K562 (cell line): ENCODE data around the gene SART1. TPM values are rescaled to one million over a fixed set of nuclear protein-coding genes. Genes with fewer than 3 reads are reported as not detected.

ENCODE experiments used
- CREB3L1 ChIP-seq: fragments of 450-650 bp; IDR thresholded peaks from 2 replicates; pipeline ENCODE4 v1.6.1; 2014; ENCODE audit warnings: low read depth, mild to moderate bottlenecking, moderate library complexity, borderline replicate concordance
- CTCFL ChIP-seq: IDR thresholded peaks from 2 replicates; pipeline ENCODE4 v1.6.1; 2011; ENCODE audit warnings: borderline replicate concordance, low read depth, mild to moderate bottlenecking, moderate library complexity, low read length; ENCODE audit not compliant: insufficient read depth, poor library complexity, severe bottlenecking
- DPF2 ChIP-seq: fragments of 450-650 bp; IDR thresholded peaks from 2 replicates; pipeline ENCODE4 v1.6.1; 2016
- E2F4 ChIP-seq: sonication (generic); formaldehyde crosslinking; IDR thresholded peaks from 2 replicates; pipeline ENCODE4 v1.8.0; 2022; ENCODE audit warnings: mild to moderate bottlenecking, low read depth, missing genetic modification reagents
- FOXA3 ChIP-seq, 2 experiments: fragments of 450-650 bp in 1 of 2; sonication (generic) in 1 of 2; formaldehyde crosslinking; IDR thresholded peaks in 1 of 2; conservative IDR thresholded peaks in 1 of 2; 2 replicates each; pipeline versions ENCODE4 v1.4.0 to v1.8.0; 2020 to 2022; ENCODE audit warnings: mild to moderate bottlenecking in 2 of 2, missing genetic modification reagents in 1 of 2
- FOXJ3 ChIP-seq: sonication (generic); formaldehyde crosslinking; IDR thresholded peaks from 2 replicates; pipeline ENCODE4 v1.4.0; 2020; ENCODE audit warnings: mild to moderate bottlenecking, missing genetic modification reagents
- GATAD2A ChIP-seq: fragments of 450-650 bp; IDR thresholded peaks from 2 replicates; pipeline ENCODE4 v1.6.1; 2017
- HDAC3 ChIP-seq: fragments of 450-650 bp; IDR thresholded peaks from 2 replicates; pipeline ENCODE4 v1.6.1; 2018; ENCODE audit warnings: borderline replicate concordance, mild to moderate bottlenecking, moderate library complexity; ENCODE audit not compliant: partially characterized antibody
- JUN ChIP-seq, 2 experiments: sonication (generic) in 1 of 2; formaldehyde crosslinking in 1 of 2; IDR thresholded peaks; 2 replicates each; pipeline versions ENCODE4 v1.6.1 to v1.8.0; 2012 to 2022; ENCODE audit warnings: borderline replicate concordance in 2 of 2, mild to moderate bottlenecking in 2 of 2, improper control_type of control experiment in 1 of 2, low read depth in 1 of 2, low read length in 1 of 2, missing genetic modification reagents in 1 of 2
- NR0B1 ChIP-seq: fragments of 450-650 bp; IDR thresholded peaks from one replicate; pipeline ENCODE4 v1.6.1; 2018; ENCODE audit warnings: mild to moderate bottlenecking, moderate library complexity; ENCODE audit not compliant: partially characterized antibody
- POLR2G ChIP-seq: fragments of 200-400 bp; formaldehyde crosslinking; IDR thresholded peaks from 2 replicates; pipeline ENCODE4 v1.6.1; 2017; ENCODE audit warnings: low read depth, mild to moderate bottlenecking, antibody characterized with exemption, low read length, moderate library complexity
- SMAD2 ChIP-seq: fragments of 150-350 bp; IDR thresholded peaks from 2 replicates; pipeline ENCODE4 v1.6.1; 2014; ENCODE audit warnings: low read depth, mild to moderate bottlenecking, low read length
- TCF7L2 ChIP-seq: fragments of 150-350 bp; IDR thresholded peaks from 2 replicates; pipeline ENCODE4 v1.6.1; 2016; ENCODE audit warnings: low read depth, mild to moderate bottlenecking, low read length, moderate library complexity
- ZBTB9 ChIP-seq: fragments of 450-650 bp; formaldehyde crosslinking; IDR thresholded peaks from 2 replicates; pipeline ENCODE4 v1.4.0; 2020; ENCODE audit warnings: mild to moderate bottlenecking, moderate library complexity
- ZC3H8 ChIP-seq: fragments of 450-650 bp; IDR thresholded peaks from 2 replicates; pipeline ENCODE4 v1.6.1; 2017
- ZNF140 ChIP-seq: fragments of 250-450 bp; sonication (Bioruptor Pico); IDR thresholded peaks from 2 replicates; pipeline ENCODE4 v1.8.0; 2021; ENCODE audit warnings: moderate library complexity, mild to moderate bottlenecking, inconsistent platforms
- ZNF212 ChIP-seq: fragments of 450-650 bp; formaldehyde crosslinking; IDR thresholded peaks from 2 replicates; pipeline ENCODE4 v1.4.0; 2020; ENCODE audit warnings: mild to moderate bottlenecking
- ZNF253 ChIP-seq: fragments of 250-450 bp; sonication (Bioruptor Pico); conservative IDR thresholded peaks from 2 replicates; pipeline ENCODE4 v1.6.1; 2021; ENCODE audit warnings: mild to moderate bottlenecking
- polyA plus RNA-seq, 8 experiments: library from polyadenylated mRNA; depleted of rRNA in 4 of 8; stranded (reverse) in 5 of 8; unstranded in 3 of 8; fragments of >200 nt; fragmentation: Nextera tagmentation in 2 of 8; fragmentation: Illumina TruSeq in 1 of 8; extraction: Ambion mirVana in 2 of 8; extraction: Trizol in 1 of 8; gene quantifications; 2 replicates each; pipeline versions ENCODE4 v1.2.1 to v1.2.3, GENCODE V29; 2011 to 2014; ENCODE audit warnings: inconsistent platforms in 1 of 8, missing spikeins in 1 of 8
- total RNA-seq, 7 experiments: library from RNA; depleted of rRNA in 6 of 7; stranded (reverse); fragments of >200 nt in 6 of 7; fragmentation: Illumina TruSeq in 2 of 7; extraction: Trizol in 2 of 7; gene quantifications; 2 replicates each; pipeline versions ENCODE4 v1.2.1 to v1.2.3, GENCODE V29; 2011 to 2021; ENCODE audit warnings: low replicate concordance in 1 of 7

SART1 gene
- total and polyA plus RNA-seq, 9 of the 15 experiments (the other 6 are each of a cell fraction or from before 2014, with no cell fraction given), result 4.8 to 84.1 (median 31.7) TPM

GRCh38 chr11:65918211-65919140 lies 43.1 kb upstream of the SART1 start, which contains the start of gene C11orf68 (continued):
- no peak for TF ChIP-seq CREB3L1
- TF ChIP-seq FOXA3 (CRISPR knock-in tag; conservative IDR thresholded peaks at IDR 0.05 in 1 of 2, IDR thresholded peaks at IDR 0.05 in 1 of 2), result no peak; a peak in 1 of 4 replicates
- no peak for TF ChIP-seq NR0B1
- TF ChIP-seq ZBTB9, result no peak
- peak; percentile 96 for TF ChIP-seq POLR2G
- no peak for TF ChIP-seq ZC3H8
- TF ChIP-seq JUN (IDR thresholded peaks at IDR 0.05; ENCODE audit: borderline replicate concordance, low read depth, low read length), result no peak
- TF ChIP-seq JUN (CRISPR knock-in tag; IDR thresholded peaks at IDR 0.05; ENCODE audit: borderline replicate concordance), result no peak
- TF ChIP-seq ZNF253 (CRISPR knock-in tag), result no peak
- TF ChIP-seq CTCFL, result no peak
- no peak for TF ChIP-seq TCF7L2
- TF ChIP-seq HDAC3, result no peak
- TF ChIP-seq GATAD2A, result no peak
- TF ChIP-seq ZNF212 (CRISPR knock-in tag), result no peak
- TF ChIP-seq SMAD2, result no peak
- TF ChIP-seq E2F4, result no peak
- no peak for TF ChIP-seq FOXJ3
- TF ChIP-seq ZNF140 (CRISPR knock-in tag), result no peak
- TF ChIP-seq DPF2, result no peak
